Measurements from ENCODE around the gene P2RX7.

Gene P2RX7

GRCh38 chr12:121111684-121112083 is 21.0 kb upstream of the P2RX7 start:
- no peak for DNase-seq

GRCh38 chr12:121112496-121112895 is 20.2 kb upstream of the P2RX7 start:
- no peak for DNase-seq

GRCh38 chr12:121113057-121113456 is 19.6 kb upstream of the P2RX7 start:
- DNase-seq: no peak

GRCh38 chr12:121114019-121114639 is 18.5 kb upstream of the P2RX7 start:
- DNase-seq: no peak

- DNase-seq: no peak
Observed at GRCh38 chr12:121114806-121115205, 17.9 kb upstream of the P2RX7 start.

GRCh38 chr12:121115530-121115929 is 17.1 kb upstream of the P2RX7 start:
- DNase-seq: no peak

GRCh38 chr12:121116318-121117225 is 16.1 kb upstream of the P2RX7 start:
- no peak for DNase-seq

GRCh38 chr12:121117226-121117777 is 15.4 kb upstream of the P2RX7 start:
- DNase-seq: no peak

GRCh38 chr12:121120323-121120722 is 12.4 kb upstream of the P2RX7 start:
- DNase-seq: no peak

- no peak for DNase-seq
Observed at GRCh38 chr12:121120989-121121755, 11.5 kb upstream of the P2RX7 start.

- no peak for DNase-seq
Observed at GRCh38 chr12:121121805-121122204, 10.9 kb upstream of the P2RX7 start.

GRCh38 chr12:121123488-121123887 is 9.2 kb upstream of the P2RX7 start:
- DNase-seq: no peak

GRCh38 chr12:121124402-121125109 is 8.1 kb upstream of the P2RX7 start:
- DNase-seq: no peak

- no peak for DNase-seq
Observed at GRCh38 chr12:121127501-121127900, 5.2 kb upstream of the P2RX7 start.

GRCh38 chr12:121128908-121129810 is 3.5 kb upstream of the P2RX7 start:
- no peak for DNase-seq

GRCh38 chr12:121129811-121130147 is 2.9 kb upstream of the P2RX7 start:
- DNase-seq: no peak

GRCh38 chr12:121130866-121131373 is 1.8 kb upstream of the P2RX7 start:
- no peak for DNase-seq

- no peak for DNase-seq
Observed at GRCh38 chr12:121131941-121132341, 735 bp upstream of the P2RX7 start.

GRCh38 chr12:121133838-121134237 is 1.2 kb downstream of the P2RX7 start:
- DNase-seq: no peak

- DNase-seq: no peak
Observed at GRCh38 chr12:121135320-121135719, 2.6 kb downstream of the P2RX7 start.

- no peak for DNase-seq
Observed at GRCh38 chr12:121137512-121137911, 4.8 kb downstream of the P2RX7 start.

All from NCI-H526 (cell line).